GM21576 (cell line): ENCODE results near the gene TMED4.

Experiments
- ATAC-seq: cut with Tn5 transposase; IDR thresholded peaks from one replicate; pipeline ENCODE4 v1.9.1; 2021; ENCODE audit warnings: mild to moderate bottlenecking, moderate library complexity; ENCODE audit not compliant: unreplicated experiment

The TMED4 gene

DNA sequence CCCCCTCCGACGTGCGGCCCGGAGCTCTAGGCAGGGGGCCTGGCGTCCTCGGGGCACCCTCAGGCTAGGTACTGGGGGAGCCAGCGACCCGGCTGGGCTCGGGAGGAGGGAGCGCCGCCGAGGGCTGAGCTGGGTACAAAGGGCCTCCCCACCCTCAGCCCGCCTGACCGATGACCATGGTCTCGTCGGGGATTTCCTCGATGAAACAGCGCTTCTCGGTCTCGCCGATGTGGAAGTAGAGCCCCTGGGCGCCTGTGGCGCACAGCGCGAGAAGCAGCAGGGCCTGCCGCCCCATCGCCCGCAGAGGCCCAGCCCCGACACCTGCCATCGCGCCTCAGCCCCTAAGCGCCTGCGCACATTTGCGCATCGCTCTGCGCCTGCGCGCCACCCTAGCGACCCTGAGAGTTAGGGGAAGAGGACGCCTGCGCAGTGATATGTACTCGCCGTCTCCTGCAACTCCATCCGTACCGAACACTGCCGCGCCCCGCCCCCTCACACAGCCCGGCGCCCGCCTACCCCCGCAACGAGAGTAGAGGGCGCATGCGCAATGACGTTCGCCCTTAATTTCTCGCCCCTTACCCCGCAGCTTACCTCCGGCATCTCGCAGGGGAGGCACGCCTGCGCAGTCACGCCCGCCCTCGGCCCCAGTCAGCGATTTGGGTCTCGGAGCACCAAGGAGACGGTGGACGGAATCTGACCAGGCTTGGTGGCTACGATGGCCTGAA, at the start of gene TMED4:
Gene TMED4 (minus strand): TSS at position 353 of the 725 bp plus-strand sequence. CDS start 25 bp downstream, at position 328.
- peak; percentile 84 for ATAC-seq

GRCh38 chr7:44631458-44632115, 49.6 kb upstream of the TMED4 start:
- ATAC-seq = no peak

- ATAC-seq = no peak
Observed at GRCh38 chr7:44630792-44631457, 48.9 kb upstream of the TMED4 start.

DNA sequence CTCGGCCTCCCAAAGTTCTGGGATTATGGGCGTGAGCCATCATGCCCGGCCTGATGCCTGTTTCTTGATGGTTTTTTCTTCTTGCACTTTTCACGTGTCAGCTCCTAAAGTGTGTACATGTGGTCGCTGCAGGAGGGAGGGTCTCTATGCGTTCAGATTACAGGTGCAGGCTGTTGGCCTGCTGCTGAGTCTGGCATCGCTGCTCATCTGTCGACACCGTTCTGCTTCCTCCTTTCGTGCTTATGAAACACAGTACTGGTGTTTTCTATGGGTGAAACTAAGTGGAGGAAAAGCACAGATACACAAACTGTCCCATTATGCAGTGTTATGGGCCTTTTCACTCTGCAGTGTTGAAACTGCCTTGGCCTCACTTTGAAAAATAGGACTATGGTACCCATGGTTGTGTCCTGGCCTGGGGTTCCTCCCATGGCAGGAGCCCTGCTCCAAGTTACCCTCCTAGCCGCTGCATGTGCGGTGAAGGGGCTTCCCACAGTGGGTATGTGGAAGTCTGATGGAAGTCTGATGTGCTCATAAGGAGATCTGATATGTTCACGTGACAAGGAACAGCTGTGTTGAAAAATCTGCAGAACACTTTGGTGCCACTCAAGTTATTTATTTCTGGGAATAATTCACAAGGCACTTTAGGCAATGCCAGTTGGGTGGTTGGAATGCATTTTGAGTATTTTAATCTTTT, 47.9 kb upstream of the TMED4 start:
- peak; percentile 52 for ATAC-seq

DNA sequence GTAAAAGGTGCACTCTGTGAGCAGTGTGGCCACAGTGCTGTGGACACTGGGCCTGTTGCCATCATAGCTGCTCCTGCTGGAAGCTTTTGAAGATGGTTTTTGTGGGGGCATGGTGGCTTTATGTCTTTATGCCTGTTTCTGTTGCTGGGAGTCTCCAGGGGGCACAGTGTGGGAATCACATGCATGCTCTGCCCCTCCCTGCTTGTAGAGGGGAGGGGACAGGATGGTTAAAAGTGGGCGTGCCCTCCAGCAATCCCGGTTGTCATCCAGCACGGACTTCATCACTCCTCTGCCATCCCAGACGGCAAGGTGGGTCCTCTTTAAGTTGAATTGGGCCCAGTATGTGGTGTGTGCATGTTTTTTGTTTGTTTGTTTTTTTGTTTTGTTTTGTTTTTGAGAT, 44.6 kb upstream of the TMED4 start:
- ATAC-seq = no peak

GRCh38 chr7:44625526-44626471, 43.8 kb upstream of the TMED4 start:
- no peak for ATAC-seq

- ATAC-seq = no peak
Observed at GRCh38 chr7:44624318-44624717, 42.3 kb upstream of the TMED4 start.

DNA sequence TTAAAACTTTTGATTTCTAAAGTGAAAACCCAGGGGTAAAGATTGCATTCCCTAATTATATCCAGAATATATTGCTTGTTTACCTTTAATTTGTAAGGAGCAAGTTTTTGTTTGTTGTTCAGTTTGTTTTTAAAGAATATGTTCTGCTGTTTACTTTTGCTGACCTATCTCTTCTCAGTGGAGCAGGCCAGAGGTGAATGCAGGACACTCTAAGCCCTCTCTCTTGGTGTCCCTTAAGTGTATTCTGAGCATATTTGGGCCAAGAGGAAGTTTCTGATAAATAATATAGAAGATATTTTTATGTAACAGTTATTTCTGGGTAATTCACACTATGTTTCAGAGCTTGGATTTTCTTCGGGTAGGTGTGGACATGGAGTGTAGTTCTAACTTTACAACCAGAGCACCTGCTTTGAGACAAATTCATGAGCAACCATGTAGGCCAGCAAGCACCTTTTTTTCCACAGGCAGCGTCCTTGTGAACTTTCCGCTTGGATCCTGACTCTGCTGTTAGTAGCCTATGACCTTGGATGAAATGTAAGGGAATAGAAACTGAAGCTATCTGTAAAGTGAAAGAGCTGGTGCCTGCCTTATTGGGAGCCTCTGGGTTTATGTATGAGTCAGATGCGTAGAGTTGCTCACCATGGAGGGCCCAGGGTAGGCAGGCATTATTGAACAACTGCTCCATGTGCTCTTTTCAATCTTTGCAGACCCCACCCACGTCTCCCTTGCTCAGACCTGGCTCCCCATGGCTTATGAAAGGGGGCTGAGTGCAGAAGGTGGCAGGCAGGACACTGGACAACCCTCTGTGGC, 40.5 kb upstream of the TMED4 start:
- peak; percentile 65 for ATAC-seq

GRCh38 chr7:44621750-44622103, 39.7 kb upstream of the TMED4 start:
- no peak for ATAC-seq

GRCh38 chr7:44621034-44621749, 39.2 kb upstream of the TMED4 start:
- ATAC-seq = no peak

DNA sequence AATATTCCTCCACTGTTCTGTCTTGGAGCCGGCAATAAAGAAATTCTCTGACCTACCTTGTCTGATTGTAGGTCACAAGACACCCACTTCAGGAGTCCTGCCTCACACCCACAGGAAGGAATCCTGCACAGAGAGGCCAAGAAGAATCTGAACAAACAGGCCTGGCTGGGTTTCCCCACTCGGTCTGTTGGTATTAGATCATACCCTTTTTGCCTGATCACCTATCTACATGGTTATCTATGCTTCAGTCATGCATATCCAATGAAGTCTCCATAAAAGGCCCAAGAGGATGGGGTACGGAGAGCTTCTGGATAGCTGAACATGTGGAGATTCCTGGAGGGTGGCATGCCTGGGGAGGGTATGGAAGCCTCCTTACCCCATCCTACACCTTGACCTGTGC, 36.7 kb upstream of the TMED4 start:
- ATAC-seq = no peak

DNA sequence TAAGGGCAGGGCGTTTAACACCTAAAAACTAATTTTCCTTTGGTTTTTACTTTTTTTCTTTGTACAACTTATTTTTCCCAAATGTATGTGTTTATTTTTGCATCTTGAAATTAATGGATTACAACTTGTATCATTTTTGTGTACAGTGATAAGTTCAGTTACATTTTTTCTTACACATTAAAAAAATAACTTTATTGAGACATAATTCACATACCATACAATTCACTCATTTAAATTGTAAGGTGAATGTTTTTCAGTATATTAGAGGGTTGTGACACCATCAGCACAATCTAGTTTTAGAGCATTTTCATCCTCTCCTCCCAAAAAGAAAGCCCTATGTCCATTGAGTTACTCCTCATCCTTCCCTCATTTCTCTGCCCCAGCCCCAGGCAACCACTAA, 36.0 kb upstream of the TMED4 start:
- ATAC-seq = no peak

GRCh38 chr7:44617225-44617890, 35.3 kb upstream of the TMED4 start:
- ATAC-seq = no peak

DNA sequence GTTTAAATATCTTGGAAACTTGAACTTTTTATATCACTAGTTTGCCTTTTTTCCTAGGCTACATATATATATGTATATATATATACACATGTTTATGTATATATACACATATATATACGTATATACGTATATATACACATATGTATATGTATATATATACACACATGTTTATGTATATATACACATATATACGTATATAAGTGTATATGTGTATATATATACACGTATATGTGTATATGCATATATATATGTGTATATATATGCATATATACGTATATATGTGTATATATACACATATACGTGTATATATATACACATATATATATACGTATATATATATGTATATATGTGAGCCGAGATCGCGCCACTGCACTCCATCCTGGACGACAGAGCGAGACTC, 34.5 kb upstream of the TMED4 start:
- no peak for ATAC-seq

- no peak for ATAC-seq
Observed at GRCh38 chr7:44615793-44616192, 33.8 kb upstream of the TMED4 start.

GRCh38 chr7:44615149-44615611, 33.1 kb upstream of the TMED4 start:
- no peak for ATAC-seq

- ATAC-seq = no peak
Observed at GRCh38 chr7:44609829-44610228, 27.8 kb upstream of the TMED4 start.

DNA sequence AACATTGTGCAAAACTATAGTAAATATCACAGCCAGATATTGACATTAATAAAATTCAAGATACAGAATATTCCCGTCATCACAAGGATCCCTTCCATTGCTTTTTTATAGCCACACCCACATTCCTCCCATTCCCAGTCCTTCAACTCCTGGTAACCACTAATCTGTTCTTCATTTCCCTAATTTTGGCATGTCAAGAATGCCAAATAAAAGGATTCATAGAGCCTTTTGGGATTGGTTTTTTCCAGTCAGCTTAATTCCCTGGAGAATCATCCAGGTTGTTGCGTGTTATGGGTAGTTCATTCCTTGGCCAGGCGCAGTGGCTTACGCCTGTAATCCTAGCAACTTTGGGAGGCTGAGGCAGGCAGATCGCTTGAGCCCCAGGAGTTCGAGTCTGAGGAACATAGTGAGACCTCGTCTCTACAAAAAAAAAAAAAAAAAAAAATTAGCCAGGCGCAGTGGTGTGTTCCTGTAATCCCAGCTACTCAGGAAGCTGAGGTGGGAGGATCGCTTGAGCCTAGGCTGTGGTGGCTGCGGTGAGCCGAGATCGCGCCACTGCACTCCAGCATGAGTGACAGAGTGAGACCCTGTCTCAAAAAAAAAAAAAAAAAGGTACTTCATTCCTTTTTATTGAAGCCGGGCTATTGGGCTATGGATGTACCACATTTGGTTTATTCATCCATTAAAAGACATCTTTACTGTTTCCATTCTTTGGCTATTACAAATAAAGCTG, 27.1 kb upstream of the TMED4 start:
- no peak for ATAC-seq
